ENCODE measurements around the gene PNCK.

PNCK gene

GRCh38 chrX:153642655-153643430 lies 30.8 kb downstream of the PNCK start:
- DNase-seq (ENCODE audit: extremely low read depth, insufficient read length), result no peak
- Histone ChIP-seq H3K27me3 (replicated peaks; ENCODE audit: control insufficient read depth, insufficient read depth, low read length) (no peaks in the 10 kb centered on the region; the same call in 1 of the 2 replicates), H3K4me3 (replicated peaks; ENCODE audit: low read depth, low read length) (no peak overlapping the region), H3K36me3 (ENCODE audit: control insufficient read depth, insufficient read depth, low read length) (no peaks in the 10 kb centered on the region)
- no peak for TF ChIP-seq CTCF (IDR thresholded peaks at IDR 0.05; ENCODE audit: insufficient read depth, low read length, poor library complexity, severe bottlenecking)

- TF ChIP-seq CTCF (IDR thresholded peaks at IDR 0.05; ENCODE audit: insufficient read depth, low read length, poor library complexity, severe bottlenecking), result no peak
- no peak for DNase-seq (ENCODE audit: extremely low read depth, insufficient read length)
- Histone ChIP-seq H3K4me3 (replicated peaks; ENCODE audit: low read depth, low read length) (no peak overlapping the region), H3K36me3 (ENCODE audit: control insufficient read depth, insufficient read depth, low read length) (no peaks in the 10 kb centered on the region), H3K27me3 (replicated peaks; ENCODE audit: control insufficient read depth, insufficient read depth, low read length) (no peaks in the 10 kb centered on the region; the same call in 1 of the 2 replicates)
Measured at GRCh38 chrX:153642051-153642654, 31.5 kb downstream of the PNCK start.

- no peaks in the 10 kb centered on the region; the same call in 1 of the 2 replicates for H3K27me3 ChIP-seq (replicated peaks; ENCODE audit: control insufficient read depth, insufficient read depth, low read length)
- DNase-seq (ENCODE audit: extremely low read depth, insufficient read length), result no peak
- H3K4me3 ChIP-seq (replicated peaks; ENCODE audit: low read depth, low read length), result no peak overlapping the region
- H3K36me3 ChIP-seq (ENCODE audit: control insufficient read depth, insufficient read depth, low read length), result no peaks in the 10 kb centered on the region
- no peak for TF ChIP-seq CTCF (IDR thresholded peaks at IDR 0.05; ENCODE audit: insufficient read depth, low read length, poor library complexity, severe bottlenecking)
Measured at GRCh38 chrX:153641627-153642026, 32.0 kb downstream of the PNCK start.

GRCh38 chrX:153640736-153641575 lies 32.7 kb downstream of the PNCK start:
- Histone ChIP-seq H3K36me3 (ENCODE audit: control insufficient read depth, insufficient read depth, low read length) (no peaks in the 10 kb centered on the region), H3K4me3 (replicated peaks; ENCODE audit: low read depth, low read length) (no peak overlapping the region), H3K27me3 (replicated peaks; ENCODE audit: control insufficient read depth, insufficient read depth, low read length) (no peaks in the 10 kb centered on the region; the same call in 1 of the 2 replicates)
- no peak for DNase-seq (ENCODE audit: extremely low read depth, insufficient read length)
- no peak for TF ChIP-seq CTCF (IDR thresholded peaks at IDR 0.05; ENCODE audit: insufficient read depth, low read length, poor library complexity, severe bottlenecking)

GRCh38 chrX:153640045-153640686 lies 33.4 kb downstream of the PNCK start:
- H3K27me3 ChIP-seq (replicated peaks; ENCODE audit: control insufficient read depth, insufficient read depth, low read length), result no peaks in the 10 kb centered on the region; the same call in 1 of the 2 replicates
- no peaks in the 10 kb centered on the region for H3K36me3 ChIP-seq (ENCODE audit: control insufficient read depth, insufficient read depth, low read length)
- TF ChIP-seq CTCF (IDR thresholded peaks at IDR 0.05; ENCODE audit: insufficient read depth, low read length, poor library complexity, severe bottlenecking), result no peak
- no peak overlapping the region for H3K4me3 ChIP-seq (replicated peaks; ENCODE audit: low read depth, low read length)
- no peak for DNase-seq (ENCODE audit: extremely low read depth, insufficient read length)

Measured in GM06990 (cell line).